GM21576 (cell line): ENCODE data around the gene HDAC4.
"Not testable (repeated sequence)": the region's sequence is repeated elsewhere in the genome, so short reads cannot be mapped to it uniquely, and the experiment has no call there.

Experiments used
- ATAC-seq: cut with Tn5 transposase; IDR thresholded peaks from one replicate; pipeline ENCODE4 v1.9.1; 2021; ENCODE audit warnings: mild to moderate bottlenecking, moderate library complexity; ENCODE audit not compliant: unreplicated experiment

Gene HDAC4

DNA sequence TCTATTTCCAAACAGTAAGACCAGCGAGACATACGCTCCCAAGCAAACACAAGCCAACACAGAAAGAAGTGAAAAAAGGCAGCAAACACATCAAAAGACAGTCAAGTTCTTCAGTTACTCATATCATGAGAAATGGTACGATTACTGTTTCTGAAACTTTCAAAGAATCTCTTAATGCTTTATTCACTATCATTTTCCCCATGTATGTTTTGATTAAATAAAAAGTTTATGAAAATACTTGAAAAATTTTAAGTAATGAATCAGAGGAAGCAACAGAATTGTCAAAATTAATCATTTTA lies 114.9 kb downstream of the HDAC4 start:
- no peak for ATAC-seq

DNA sequence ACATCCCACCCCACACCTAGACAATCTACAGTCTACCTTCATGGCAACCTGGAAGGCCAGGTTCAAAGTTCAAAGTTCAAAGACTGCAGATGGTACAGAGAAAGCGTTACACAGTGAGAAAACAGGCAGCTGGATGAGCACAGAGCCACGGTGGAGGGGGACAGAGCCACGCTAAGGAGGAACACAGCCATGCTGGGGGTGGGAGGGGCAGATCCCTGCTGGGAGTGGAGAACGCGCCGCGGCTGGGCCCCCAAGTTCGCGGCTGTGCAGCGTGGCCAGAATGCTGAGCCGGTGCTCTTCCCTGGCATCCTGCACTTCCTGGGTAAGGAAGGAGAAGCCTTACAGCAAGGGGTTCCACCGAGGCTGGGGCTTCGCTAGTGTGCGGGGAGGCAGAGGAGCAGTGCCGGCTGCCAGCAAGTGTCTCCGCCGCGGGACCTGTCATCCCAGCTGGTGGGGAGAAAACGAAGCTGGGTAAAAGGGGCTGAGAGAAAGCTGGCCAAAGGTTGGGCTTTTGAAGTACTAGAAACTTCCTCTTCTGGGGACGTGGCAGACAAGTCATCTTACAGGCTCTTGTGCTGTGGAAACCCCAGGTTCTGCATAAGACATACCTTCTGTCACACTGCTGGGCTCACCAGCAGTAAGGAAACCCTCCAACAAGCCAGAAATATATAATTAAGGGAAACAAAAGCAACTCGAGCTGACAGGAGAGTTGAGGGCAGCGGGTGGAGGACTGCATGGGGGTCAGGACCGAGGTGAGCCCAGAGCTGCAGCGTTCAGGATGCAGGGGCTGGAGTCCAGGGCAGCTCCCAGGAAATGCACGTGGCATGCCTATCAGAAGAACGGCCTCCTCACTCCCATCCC lies 115.5 kb downstream of the HDAC4 start:
- no peak for ATAC-seq

DNA sequence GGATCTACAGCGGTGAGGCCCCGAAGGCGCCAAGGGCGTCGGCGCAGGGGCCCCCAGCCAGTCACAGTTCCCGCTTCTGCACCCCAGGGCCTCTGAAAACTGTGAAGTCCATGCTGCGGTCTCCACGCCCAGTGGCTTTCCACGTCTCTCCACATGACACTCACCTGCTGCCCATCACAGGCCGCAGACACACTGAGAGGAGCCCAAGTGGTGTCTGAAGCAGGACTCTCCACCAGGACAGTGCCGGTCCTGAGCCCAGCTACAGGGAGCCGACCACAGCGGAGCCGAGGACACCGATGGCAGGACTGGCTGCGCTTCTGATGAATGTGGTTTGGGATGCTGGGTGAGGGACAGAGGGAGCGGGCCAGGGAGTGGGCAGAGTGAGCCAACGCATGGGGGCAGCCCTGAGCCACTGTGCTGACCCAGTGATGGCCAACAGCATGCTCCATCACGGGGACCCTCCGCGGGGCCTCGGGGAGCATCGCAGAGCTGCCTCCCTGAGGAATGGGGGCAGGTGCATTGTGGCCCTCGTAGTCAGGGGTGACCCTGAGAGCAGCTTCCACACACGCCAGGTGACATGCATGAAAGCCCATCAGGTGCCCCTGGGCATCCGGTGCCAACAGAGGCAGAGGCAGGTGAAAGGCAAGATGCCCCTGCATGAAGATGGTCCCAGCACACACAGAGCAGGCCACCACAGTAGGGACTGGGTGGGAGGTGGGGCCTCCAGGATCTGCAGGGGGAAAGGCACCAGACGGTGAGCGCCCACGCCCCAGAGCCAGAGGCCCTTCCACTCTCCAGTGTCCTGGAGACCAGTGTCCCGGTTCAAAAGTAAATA lies 116.6 kb downstream of the HDAC4 start:
- ATAC-seq = no peak

DNA sequence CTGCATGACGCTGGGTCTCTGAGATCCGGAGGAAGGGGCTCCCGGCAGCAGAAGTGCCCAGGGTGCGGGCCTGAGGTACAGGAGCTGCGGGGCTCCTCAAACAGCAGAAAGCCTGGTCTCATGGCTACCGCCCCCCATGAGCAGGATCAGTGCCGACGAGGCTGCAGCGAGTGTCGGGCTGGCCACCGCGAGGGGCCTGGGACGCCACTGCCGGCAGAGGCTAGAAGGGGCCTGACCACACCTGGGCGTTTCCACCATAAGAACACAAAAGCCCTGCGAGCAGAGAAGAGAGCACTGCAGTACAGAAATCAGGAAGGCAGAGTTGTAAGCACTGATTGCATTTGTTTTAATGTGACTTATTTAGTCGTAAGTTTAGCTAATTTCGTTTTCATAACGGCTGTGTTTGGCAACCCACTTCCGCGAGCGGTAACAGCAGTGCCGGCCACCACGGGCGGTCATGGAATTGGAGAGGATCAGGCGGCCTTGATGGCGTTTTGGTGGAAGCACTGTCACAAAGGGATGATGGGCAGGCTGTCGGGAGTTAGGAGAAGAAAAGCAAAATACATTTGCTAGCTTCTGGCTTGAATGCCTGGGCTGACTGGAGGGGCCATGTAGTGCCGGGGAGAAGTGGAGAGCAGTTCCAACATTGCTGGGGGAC lies 117.4 kb downstream of the HDAC4 start:
- no peak for ATAC-seq

DNA sequence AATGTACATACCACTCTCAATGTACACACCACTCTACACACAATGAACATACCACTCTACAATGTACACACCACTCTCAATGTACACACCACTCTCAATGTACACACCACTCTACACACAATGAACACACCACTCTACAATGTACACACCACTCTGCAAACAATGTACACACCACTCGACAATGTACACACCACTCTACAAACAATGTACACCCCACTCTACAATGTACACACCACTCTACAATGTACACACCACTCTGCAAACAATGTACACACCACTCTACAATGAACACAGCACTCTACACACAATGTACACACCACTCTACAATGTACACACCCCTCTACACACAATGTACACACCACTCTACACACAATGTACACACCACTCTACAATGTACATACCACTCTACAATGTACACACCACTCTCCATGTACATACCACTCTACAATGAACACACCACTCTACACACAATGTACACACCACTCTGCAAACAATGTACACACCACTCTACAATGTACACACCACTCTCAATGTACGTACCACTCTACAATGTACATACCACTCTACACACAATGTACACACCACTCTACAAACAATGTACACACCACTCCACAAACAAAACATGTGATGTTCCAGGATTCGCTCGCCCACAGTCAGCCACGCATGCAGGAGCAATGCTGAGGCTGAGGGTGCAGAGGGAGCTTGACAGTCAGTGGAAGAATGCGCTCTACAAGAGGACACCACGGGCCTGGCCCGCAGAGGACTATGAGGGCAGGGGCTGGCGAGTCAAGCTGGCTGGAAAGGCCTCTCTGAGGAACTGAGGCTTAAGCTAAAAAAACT lies 118.2 kb downstream of the HDAC4 start:
- no peak for ATAC-seq

DNA sequence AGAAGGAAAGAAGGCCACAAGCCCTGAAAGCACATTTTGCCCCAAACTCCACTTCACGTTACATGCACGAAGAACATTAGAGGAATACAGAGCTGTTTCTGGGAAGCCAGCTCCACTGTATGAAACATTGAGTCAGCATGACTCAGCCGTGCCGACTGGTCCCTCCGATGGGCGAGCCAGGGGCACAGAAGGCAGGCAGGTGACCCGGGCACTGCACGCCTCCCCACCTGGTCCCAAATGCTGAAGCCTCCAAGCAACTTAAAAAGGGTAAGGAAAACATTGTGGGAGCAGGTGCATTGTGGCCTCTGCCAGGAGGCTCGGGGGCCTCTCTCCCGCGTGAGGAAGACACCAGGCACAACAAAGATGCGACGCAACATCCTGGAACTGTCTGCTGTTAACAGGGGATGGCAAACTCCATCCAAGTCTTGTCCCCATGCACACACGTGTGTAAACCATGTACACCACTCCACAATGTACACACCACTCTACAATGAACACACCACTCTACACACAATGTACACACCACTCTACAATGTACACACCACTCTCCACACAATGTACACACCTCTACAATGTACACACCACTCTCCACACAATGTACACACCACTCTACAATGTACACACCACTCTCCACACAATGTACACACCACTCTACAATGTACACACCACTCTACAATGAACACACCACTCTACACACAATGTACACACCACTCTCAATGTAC lies 120.4 kb downstream of the HDAC4 start:
- not testable (repeated sequence) for ATAC-seq

DNA sequence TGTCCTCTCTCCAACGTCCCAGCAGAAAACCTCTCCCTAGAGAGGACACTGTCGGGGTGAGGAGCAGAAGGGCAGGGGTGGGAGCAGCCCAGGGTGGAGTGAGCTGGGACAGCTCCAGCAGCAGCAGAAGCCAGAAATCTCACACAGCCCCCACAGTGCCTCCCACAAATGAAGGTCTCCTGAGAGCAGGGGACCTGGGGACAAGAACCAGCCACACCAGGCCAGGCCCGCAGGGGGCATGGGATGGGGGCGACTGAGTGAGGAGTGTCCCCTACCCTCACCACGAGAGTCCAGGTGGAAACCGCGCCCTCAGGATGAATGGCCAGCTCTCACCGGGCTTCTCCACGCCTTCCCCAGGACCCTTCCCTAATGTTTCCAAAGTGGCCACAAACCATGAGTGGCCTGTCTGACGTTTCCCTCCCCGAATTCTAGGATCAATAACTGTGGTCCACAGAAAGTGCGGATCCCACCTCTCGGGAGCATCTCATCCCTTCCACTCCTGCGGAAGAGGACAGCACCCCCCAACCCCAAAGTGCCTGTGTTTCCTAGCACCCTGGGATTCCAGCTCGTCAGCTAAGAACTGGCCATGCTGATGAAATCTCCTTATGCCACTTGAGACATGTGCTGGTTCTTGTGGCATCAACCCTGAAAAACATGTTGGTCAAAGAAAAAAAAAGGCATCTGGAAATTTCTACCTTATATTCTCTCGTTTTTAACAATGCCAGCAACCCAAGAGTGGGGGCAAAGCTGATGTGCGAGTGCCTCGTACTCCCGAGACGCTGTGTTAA lies 121.1 kb downstream of the HDAC4 start:
- ATAC-seq = no peak

DNA sequence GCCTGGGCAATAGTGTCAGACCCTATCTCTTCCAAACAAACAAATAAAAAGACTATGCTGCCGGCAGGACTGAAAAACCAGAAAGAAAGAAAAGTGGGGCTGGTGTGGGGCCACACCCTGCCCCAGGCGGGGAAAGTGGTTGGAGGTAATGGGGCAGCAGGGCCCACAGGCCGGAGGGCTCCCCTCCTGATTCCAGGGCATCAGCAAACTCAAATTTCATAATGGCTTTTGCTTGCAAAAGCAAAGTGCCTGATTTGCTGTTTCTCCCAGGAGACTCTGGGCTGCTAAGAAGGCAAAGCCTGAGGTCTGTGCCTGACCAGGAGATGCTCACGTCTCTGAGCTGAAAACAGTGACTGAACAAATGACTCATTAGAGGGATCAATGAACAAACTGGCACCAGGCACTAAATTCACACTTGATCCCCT lies 121.9 kb downstream of the HDAC4 start:
- ATAC-seq = no peak

DNA sequence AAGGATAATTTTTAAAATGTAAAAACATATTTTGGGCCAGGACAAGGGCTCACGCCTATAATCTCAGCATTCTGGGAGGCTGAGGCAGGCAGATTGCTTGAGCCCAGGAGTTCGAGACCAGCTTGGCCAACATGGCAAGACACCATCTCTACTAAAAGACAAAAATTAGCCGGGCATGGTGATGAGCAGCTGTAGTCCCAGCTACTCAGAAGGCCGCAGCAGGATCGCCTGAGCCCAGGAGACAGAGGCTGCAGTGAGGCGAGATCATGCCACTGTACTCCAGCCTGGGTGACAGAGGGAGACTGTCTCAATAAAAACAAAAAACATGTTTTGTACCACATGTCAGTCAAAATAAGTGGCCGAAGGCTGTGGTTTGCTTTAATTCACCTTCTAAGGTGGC lies 122.5 kb downstream of the HDAC4 start:
- no peak for ATAC-seq

DNA sequence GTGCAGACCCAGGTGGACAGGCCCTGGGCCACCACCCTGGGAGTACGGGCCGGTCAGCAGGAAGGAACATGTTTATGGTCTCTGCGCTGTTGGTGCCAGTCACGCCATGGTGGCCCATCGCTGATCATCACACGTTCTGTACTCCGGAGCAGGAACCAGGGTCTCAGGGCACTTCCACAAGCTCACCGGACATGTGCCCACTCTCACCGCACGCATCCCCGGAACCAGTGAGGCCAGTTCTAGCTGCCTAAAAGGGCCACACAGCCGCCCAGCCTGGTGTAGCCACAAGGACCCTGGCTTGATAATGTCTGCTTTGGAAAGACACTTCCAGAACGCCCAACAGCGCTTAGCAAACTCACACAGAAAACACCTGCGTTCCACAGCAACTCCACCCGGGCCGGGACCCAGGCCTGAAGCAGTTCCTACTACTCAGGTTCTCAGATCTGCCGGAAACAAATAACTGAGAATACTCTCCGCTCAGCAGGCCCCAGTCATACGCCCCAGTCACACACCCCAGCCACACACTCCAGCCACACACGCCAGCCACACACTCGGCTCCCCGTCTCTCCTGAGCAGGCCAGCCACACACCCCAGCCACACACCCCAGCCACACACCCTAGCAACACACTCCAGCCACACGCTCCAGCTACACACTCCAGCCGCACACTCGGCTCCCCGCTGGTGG lies 123.3 kb downstream of the HDAC4 start:
- no peak for ATAC-seq

DNA sequence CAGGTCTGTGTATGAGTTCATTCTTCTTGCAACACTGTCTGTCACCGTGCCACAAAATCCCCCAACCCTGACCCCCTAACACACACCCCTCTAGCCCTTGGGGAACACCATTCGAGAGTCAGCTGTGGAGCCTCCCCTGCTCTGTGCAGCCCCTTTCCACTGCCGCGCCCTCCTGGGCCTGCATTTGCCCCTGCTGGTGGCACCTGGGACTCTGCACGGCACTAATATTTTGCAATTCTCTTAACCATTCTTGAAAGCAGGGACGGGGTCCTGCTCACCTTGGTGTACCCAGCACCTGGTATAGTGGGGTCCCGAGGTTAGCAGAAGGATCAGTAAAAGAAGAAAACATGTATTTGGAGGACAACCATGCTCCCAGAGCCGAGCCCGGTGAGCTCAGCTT lies 124.0 kb downstream of the HDAC4 start:
- ATAC-seq = no peak

DNA sequence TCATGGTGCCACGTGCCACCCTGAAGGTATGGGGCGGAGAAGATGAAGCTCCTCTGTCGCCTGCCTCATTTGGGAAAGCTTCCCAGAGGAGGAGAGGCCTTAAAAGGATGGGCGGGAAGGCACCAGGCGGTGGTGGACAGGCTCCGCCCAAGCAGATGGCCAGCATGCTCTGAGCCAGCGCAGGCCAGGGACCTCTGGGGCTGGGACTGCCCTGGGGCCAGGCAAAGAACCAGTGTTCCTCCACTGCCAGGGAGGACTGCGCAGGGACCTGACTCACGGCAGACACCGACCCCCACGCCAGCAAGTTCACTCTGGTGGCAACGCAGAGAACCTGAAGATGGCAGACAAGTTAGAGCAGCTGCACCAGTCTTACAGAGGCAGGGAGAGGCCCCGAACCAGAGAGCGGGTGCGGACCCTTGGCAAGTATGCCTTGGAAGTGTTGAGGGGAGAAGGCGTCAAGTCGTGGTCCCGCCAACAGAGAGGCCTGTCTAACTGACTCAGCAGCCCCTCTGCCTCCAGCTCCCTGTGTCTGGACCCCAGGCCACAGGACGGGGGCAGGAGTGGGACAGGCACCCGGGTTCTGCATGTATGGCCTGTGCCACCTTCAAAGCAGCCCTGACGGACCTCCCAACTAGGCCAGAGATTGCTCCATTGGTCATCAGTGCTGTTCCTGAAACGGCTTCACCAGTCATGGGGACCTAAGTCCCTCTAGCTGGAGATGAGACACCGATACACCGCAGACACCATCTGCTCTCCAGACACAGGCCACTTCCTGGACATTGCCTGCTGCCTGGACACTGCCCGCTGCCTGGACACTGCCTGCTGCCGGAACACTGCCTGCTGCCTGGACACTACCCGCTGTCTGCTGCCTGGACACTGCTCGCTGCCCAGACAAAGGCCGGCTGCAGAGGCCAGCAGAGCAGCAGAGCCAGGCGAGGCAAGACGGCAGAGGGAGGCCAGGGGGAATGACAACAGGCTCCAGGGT lies 124.7 kb downstream of the HDAC4 start:
- ATAC-seq = no peak

DNA sequence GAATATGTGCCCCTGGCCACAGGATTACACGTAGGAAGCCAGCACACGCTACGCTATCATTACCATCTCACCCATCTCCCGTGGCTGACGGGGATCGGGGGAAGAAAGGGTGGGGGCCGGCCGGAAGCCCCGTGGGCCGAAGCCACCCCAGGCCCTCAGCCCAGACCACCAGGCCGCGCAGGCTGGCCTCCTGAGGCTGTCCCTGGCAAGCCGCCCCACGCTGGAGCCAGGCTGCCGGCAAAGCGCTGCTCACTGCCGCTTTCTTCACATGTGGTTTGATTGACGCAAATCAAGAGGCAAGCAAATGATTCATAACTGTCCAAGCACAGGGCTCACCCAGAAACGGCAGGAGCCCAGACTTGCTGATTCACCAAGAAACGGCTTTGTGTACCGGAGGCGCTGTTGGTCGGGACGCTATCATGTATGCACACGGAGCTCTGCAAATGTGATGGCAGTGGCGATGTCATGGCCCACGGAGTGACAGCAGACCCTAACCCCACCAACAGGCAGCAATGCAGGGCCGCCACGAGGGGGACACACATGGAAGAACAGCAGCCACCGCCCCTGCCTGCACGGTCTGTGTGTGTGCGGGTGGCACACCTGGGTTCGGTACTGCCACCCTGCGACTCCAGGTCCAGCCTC lies 125.7 kb downstream of the HDAC4 start:
- ATAC-seq = peak; percentile 63

DNA sequence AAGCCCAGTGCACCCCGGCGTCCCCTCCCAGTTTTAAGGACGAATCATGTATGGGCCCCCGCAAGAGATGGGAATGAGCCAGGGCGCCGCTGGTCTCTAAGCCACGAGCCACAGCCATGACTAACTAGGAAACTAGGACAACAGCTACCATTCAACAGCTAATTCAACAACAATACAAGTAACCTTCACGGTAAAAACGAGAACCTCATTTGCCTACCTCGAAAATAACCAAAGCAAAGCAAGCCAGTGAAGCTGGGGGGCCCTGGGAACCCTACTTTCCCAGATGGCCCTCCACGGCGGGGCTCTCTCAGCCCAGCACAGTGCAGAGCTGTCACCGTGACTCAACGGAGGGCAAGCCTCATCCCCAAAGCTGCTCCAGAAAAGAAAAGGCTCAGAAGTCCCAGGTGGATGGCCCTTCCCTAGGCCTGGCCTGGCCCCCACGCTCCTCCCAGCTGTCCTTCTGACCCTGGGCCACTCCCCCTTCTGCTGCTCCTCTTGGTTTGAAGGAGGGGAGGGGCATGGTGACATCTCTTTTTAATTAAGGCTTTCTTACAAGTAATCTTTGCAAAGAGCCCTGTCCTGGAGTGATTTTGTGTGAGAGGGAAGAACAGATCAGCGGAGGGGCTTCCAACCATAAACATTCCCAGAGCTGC lies 126.3 kb downstream of the HDAC4 start:
- no peak for ATAC-seq

DNA sequence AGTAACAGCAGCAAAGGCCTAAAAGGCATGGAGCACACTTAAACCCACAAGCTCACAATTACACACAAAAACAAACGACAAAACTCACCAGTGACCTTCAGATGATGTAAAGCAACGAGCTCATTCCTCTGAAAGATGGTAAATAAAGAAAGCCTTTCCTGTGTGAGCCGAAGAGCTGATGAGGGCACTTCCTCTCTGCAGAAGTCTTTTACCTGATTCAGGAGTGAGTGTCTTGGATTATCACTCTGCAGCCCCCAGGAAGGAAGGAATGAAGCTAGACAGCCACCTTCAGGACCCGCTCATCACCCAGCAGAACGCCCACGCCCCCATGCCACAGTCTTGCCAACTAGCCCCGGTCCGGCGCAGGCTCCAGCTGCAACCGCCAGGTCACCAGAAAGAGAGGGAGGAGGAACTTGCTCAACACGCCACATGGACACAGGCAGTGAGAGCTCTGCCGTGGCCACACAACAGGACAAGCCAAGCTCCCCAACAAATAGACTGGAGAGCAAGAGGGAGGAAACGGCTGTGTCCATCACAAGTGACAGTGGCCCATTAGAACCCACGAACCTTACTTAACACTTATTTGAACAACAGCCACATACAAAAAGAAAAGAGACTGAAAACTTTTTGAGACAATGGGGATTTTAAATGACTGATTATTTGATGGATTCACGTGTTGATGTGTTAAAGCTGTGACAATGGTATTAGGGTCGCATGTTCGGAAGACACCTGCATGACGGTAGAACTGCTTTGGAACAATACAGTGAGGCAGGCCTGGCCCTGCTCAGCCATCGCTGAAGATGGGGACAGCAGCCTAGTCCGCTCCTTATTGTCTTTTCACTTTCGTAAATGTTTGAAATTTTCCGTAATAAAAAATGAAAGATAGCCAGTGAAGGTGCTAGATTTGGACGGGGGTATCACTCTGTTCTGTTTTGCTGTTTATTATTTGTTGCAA lies 127.3 kb downstream of the HDAC4 start:
- ATAC-seq = no peak

DNA sequence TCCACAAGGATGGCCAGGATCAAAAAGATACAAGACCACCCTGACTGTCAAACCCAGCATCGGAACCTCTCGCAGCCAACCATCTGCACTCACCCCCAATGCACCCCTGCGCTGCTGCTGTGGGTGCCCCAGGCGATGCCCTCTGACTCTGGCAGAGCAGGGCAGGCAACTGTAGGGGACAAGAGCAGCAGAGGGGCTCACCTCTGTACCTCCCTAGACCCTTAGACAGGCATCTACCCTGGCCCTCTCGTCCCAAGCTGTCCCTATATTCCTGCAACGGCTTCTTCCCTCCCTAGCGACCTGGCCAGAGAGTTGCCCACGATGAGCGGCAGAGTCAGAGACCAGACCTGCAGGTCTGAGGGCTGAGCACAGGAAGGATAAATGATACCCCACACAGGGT lies 128.2 kb downstream of the HDAC4 start:
- no peak for ATAC-seq
